ENCODE measurements around the gene KLHDC8A.

KLHDC8A gene

GRCh38 chr1:205317311-205317917, 39.3 kb downstream of the KLHDC8A start:
- no peak for DNase-seq
- Mint-ChIP-seq H3K27me3 (no peaks in the 10 kb centered on the region), H3K36me3 (ENCODE audit: insufficient read depth) (peaks cover 30% of the 10 kb centered on the region), H3K27ac (peak overlapping the region; percentile 79 to 86), H3K9me3 (no peaks in the 10 kb centered on the region), H3K4me3 (peak overlapping the region; percentile 98 to 99), H3K4me1 (ENCODE audit: low read depth in 2 of 2) (peaks cover 81 to 84% of the 10 kb centered on the region in 2 donors)
- no peak for ATAC-seq (replicated peaks)

- peaks cover 33% of the 10 kb centered on the region for H3K36me3 Mint-ChIP-seq (ENCODE audit: insufficient read depth)
- peak overlapping the region; percentile 98 to 99 for H3K4me3 Mint-ChIP-seq
- no peak for DNase-seq
- ATAC-seq (replicated peaks): no peak
- H3K4me1 Mint-ChIP-seq (ENCODE audit: low read depth in 2 of 2): peaks cover 83 to 87% of the 10 kb centered on the region in 2 donors
- no peaks in the 10 kb centered on the region for H3K9me3 Mint-ChIP-seq
- no peaks in the 10 kb centered on the region for H3K27me3 Mint-ChIP-seq
- peak overlapping the region; percentile 79 to 86 for H3K27ac Mint-ChIP-seq
Observed at GRCh38 chr1:205316161-205316566, 40.6 kb downstream of the KLHDC8A start.

DNA sequence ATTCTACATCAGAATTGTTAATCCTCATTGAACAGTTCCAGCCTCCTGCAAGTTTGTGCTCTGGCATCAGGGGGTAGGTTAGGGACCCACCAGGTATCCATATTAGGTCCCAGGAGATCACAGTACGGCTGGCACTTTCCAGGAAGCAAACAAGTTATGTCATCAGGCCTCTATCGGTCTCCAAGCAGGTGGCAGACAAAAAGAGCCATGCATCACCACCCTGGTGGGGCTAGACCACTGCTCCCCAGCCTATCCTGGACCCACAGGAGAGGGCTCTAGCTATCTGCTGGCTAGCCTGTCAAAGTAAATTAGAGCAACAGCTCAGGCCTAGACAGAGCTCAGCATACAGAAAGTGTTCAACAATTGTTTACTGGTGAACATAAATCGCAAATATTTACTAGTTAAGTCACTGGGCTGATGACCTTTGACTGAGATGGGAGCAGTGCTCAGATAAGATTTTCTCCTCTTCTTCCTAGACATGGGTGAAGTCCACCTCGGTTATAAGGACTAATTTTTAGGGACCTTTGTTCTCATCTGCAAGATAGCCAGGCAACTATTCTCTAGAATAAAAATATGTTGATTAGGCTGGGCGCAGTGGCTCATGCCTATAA, 41.6 kb downstream of the KLHDC8A start:
- H3K27me3 Mint-ChIP-seq: no peaks in the 10 kb centered on the region
- H3K27ac Mint-ChIP-seq: peak overlapping the region; percentile 91 to 96
- ATAC-seq (replicated peaks): no peak

GRCh38 chr1:205313563-205314308, 43.0 kb downstream of the KLHDC8A start:
- ATAC-seq (replicated peaks) (peak; percentile 86), DNase-seq (peak; percentile 15 to 27 (median 16))
- H3K27ac Mint-ChIP-seq: peak overlapping the region; percentile 91 to 96
- no peaks in the 10 kb centered on the region for H3K9me3 Mint-ChIP-seq
- peaks cover 71 to 89% of the 10 kb centered on the region in 2 donors for H3K4me1 Mint-ChIP-seq (ENCODE audit: low read depth in 2 of 2)
- H3K36me3 Mint-ChIP-seq (ENCODE audit: insufficient read depth): peaks cover 49% of the 10 kb centered on the region
- H3K27me3 Mint-ChIP-seq: no peaks in the 10 kb centered on the region
- peak overlapping the region; percentile 77 to 98 for H3K4me3 Mint-ChIP-seq

More for the DNA sequence above, 41.6 kb downstream of the KLHDC8A start:
- no peaks in the 10 kb centered on the region for H3K9me3 Mint-ChIP-seq
- H3K4me1 Mint-ChIP-seq (ENCODE audit: low read depth in 2 of 2): peaks cover 83 to 91% of the 10 kb centered on the region in 2 donors
- peaks cover 36% of the 10 kb centered on the region for H3K36me3 Mint-ChIP-seq (ENCODE audit: insufficient read depth)
- no peak for DNase-seq
- H3K4me3 Mint-ChIP-seq: peak overlapping the region; percentile 77 to 98

DNA sequence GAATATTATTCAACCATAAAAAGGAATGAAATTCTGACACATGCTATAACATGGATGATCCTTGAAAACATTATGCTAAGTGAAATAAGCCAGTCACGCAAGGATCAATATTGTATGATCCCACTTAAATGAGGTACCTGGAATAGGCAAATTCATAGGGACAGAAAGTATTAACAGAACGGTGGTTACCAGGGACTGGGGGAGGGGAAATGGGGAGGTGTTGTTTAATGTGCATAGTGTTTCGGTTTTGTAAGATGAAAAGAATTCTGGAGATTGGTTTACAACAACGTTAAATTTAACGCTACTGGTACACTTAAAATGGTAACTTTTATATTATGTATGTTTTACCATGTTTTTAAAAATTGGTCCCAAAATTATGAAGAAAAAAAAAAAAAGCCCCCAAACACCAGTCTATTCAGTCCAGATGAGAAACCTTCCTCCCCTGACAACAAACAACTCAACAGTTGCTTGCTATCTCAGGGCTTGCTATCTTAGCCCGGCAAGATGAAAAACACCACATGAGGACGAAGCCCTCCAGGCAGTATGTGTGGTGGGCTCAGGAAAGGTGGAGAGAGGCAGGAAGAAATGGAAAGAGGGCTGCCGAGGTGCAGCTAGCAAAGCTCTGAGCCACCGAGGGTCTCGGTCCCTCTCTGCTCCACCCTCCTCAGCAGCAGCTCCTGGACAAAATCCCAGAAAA, 43.7 kb downstream of the KLHDC8A start:
- Mint-ChIP-seq H3K4me1 (ENCODE audit: low read depth in 2 of 2) (peaks cover 65 to 88% of the 10 kb centered on the region in 2 donors), H3K27ac (peak overlapping the region; percentile 91 to 96), H3K4me3 (peak overlapping the region; percentile 77 to 98), H3K9me3 (no peaks in the 10 kb centered on the region), H3K36me3 (ENCODE audit: insufficient read depth) (peaks cover 51% of the 10 kb centered on the region), H3K27me3 (no peaks in the 10 kb centered on the region)
- ATAC-seq (replicated peaks) (no peak), DNase-seq (no peak)

- peak overlapping the region; percentile 44 to 83 for H3K27ac Mint-ChIP-seq
- no peak for DNase-seq
- ATAC-seq (replicated peaks): no peak
- H3K36me3 Mint-ChIP-seq (ENCODE audit: insufficient read depth): peaks cover 66% of the 10 kb centered on the region
- H3K9me3 Mint-ChIP-seq: no peaks in the 10 kb centered on the region
- peak overlapping the region in 1 of 2 donors; percentile 18 for H3K4me3 Mint-ChIP-seq
- peaks cover 49 to 70% of the 10 kb centered on the region in 2 donors for H3K4me1 Mint-ChIP-seq (ENCODE audit: low read depth in 2 of 2)
- H3K27me3 Mint-ChIP-seq: no peaks in the 10 kb centered on the region
Observed at GRCh38 chr1:205310976-205311704, 45.6 kb downstream of the KLHDC8A start.

- Mint-ChIP-seq H3K4me1 (ENCODE audit: low read depth in 2 of 2) (peaks cover 45 to 58% of the 10 kb centered on the region in 2 donors), H3K4me3 (no peak overlapping the region), H3K27ac (peak overlapping the region; percentile 3 to 83), H3K27me3 (no peaks in the 10 kb centered on the region), H3K9me3 (no peaks in the 10 kb centered on the region), H3K36me3 (ENCODE audit: insufficient read depth) (peaks cover 80% of the 10 kb centered on the region)
- no peak for ATAC-seq (replicated peaks)
- no peak for DNase-seq
Observed at GRCh38 chr1:205309741-205310140, 47.0 kb downstream of the KLHDC8A start.

GRCh38 chr1:205306929-205307566, 49.7 kb downstream of the KLHDC8A start:
- Mint-ChIP-seq H3K4me1 (ENCODE audit: low read depth in 2 of 2) (peaks cover 28 to 37% of the 10 kb centered on the region in 2 donors), H3K27ac (peak overlapping the region in 1 of 2 donors; percentile 5), H3K9me3 (no peaks in the 10 kb centered on the region), H3K27me3 (no peaks in the 10 kb centered on the region), H3K4me3 (no peak overlapping the region), H3K36me3 (ENCODE audit: insufficient read depth) (peaks cover 82% of the 10 kb centered on the region)
- ATAC-seq (replicated peaks) (no peak), DNase-seq (no peak)

GRCh38 chr1:205304695-205305070, 52.0 kb downstream of the KLHDC8A start:
- DNase-seq: no peak
- no peak overlapping the region for H3K4me3 Mint-ChIP-seq
- peaks cover 17 to 20% of the 10 kb centered on the region in 2 donors for H3K4me1 Mint-ChIP-seq (ENCODE audit: low read depth in 2 of 2)
- H3K27ac Mint-ChIP-seq: peak overlapping the region in 1 of 2 donors; percentile 55
- ATAC-seq (replicated peaks): no peak
- peaks cover 72% of the 10 kb centered on the region for H3K36me3 Mint-ChIP-seq (ENCODE audit: insufficient read depth)
- no peaks in the 10 kb centered on the region for H3K27me3 Mint-ChIP-seq
- no peaks in the 10 kb centered on the region for H3K9me3 Mint-ChIP-seq

- Mint-ChIP-seq H3K27me3 (no peaks in the 10 kb centered on the region), H3K4me3 (no peak overlapping the region), H3K4me1 (ENCODE audit: low read depth in 2 of 2) (peaks cover 15 to 17% of the 10 kb centered on the region in 2 donors), H3K9me3 (no peaks in the 10 kb centered on the region), H3K27ac (peak overlapping the region in 1 of 2 donors; percentile 55), H3K36me3 (ENCODE audit: insufficient read depth) (peaks cover 67% of the 10 kb centered on the region)
- no peak for ATAC-seq (replicated peaks)
- DNase-seq: no peak
Observed at GRCh38 chr1:205304046-205304694, 52.6 kb downstream of the KLHDC8A start.

GRCh38 chr1:205303247-205303888, 53.4 kb downstream of the KLHDC8A start:
- Mint-ChIP-seq H3K27me3 (no peaks in the 10 kb centered on the region), H3K9me3 (no peaks in the 10 kb centered on the region), H3K4me3 (no peak overlapping the region), H3K36me3 (ENCODE audit: insufficient read depth) (peaks cover 60% of the 10 kb centered on the region), H3K27ac (no peak overlapping the region), H3K4me1 (ENCODE audit: low read depth in 2 of 2) (peaks cover 11 to 20% of the 10 kb centered on the region in 2 donors)
- DNase-seq (no peak), ATAC-seq (replicated peaks) (no peak)
